Tibial artery (tissue), 4 donors: ENCODE data around the gene FARS2.

Source experiments
- DNase-seq, 2 donors: peaks; one replicate each; pipeline ENCODE4 v3.0.0-alpha.2; 2019
- H3K27ac ChIP-seq, 2 donors: fragments of 200-600 bp; sonication (generic) in 1 of 2; 1 replicate in 1 of 2; 2 replicates in 1 of 2; pipeline ENCODE4 v1.5.1; 2018 to 2019; ENCODE audit warnings: mild to moderate bottlenecking in 1 of 2
- H3K27me3 ChIP-seq, 2 donors: fragments of 200-600 bp; sonication (generic) in 1 of 2; one replicate each; pipeline versions ENCODE4 v1.5.1 to v1.6.0; 2016 to 2019
- H3K36me3 ChIP-seq, 3 donors: fragments of 200-600 bp; sonication (generic) in 2 of 3; one replicate each; pipeline ENCODE4 v1.5.1; 2016 to 2019; ENCODE audit warnings: mild to moderate bottlenecking in 2 of 3
- H3K4me1 ChIP-seq, 4 donors: fragments of 200-600 bp; sonication (generic) in 2 of 4; 1 replicate in 3 of 4; 2 replicates in 1 of 4; pipeline ENCODE4 v1.5.1; 2016 to 2019
- H3K4me3 ChIP-seq, 2 donors: fragments of 200-600 bp; sonication (generic) in 1 of 2; 1 replicate in 1 of 2; 2 replicates in 1 of 2; pipeline ENCODE4 v1.5.1; 2018 to 2019; ENCODE audit warnings: mild to moderate bottlenecking in 2 of 2
- H3K9me3 ChIP-seq, 3 donors: fragments of 200-600 bp; sonication (generic) in 1 of 3; one replicate each; pipeline ENCODE4 v1.5.1; 2016 to 2019
- intact Hi-C: fragments of 100-400 bp; cut with DNase I; formaldehyde crosslinking; loops from one replicate; pipeline ENCODE4 v1.15.0; 2023; ENCODE audit warnings: low total_unique reads
- TF ChIP-seq, protein P1 (sequence below), 2 experiments: fragments of 200-600 bp in 1 of 2; fragments of 450-650 bp in 1 of 2; IDR thresholded peaks; one replicate each; pipeline ENCODE4 v1.5.1; 2017 to 2019; ENCODE audit warnings: antibody characterized with exemption in 2 of 2, mild to moderate bottlenecking in 1 of 2, moderate library complexity in 1 of 2

Gene FARS2

GRCh38 chr6:5302220-5302946 lies 41.1 kb downstream of the FARS2 start:
- Histone ChIP-seq H3K4me3 (no peak overlapping the region), H3K27me3 (no peaks in the 10 kb centered on the region), H3K9me3 (no peaks in the 10 kb centered on the region), H3K36me3 (no peaks in the 10 kb centered on the region), H3K27ac (no peak overlapping the region), H3K4me1 (peaks cover 0 to 6% (median 0%) of the 10 kb centered on the region in 4 donors)
- DNase-seq, result no peak
- intact Hi-C loops, result no loop called here
- TF ChIP-seq, protein P1, sequence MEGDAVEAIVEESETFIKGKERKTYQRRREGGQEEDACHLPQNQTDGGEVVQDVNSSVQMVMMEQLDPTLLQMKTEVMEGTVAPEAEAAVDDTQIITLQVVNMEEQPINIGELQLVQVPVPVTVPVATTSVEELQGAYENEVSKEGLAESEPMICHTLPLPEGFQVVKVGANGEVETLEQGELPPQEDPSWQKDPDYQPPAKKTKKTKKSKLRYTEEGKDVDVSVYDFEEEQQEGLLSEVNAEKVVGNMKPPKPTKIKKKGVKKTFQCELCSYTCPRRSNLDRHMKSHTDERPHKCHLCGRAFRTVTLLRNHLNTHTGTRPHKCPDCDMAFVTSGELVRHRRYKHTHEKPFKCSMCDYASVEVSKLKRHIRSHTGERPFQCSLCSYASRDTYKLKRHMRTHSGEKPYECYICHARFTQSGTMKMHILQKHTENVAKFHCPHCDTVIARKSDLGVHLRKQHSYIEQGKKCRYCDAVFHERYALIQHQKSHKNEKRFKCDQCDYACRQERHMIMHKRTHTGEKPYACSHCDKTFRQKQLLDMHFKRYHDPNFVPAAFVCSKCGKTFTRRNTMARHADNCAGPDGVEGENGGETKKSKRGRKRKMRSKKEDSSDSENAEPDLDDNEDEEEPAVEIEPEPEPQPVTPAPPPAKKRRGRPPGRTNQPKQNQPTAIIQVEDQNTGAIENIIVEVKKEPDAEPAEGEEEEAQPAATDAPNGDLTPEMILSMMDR (IDR thresholded peaks at IDR 0.05), result no peak

- Histone ChIP-seq H3K4me3 (no peak overlapping the region), H3K4me1 (peaks cover 0 to 6% (median 0%) of the 10 kb centered on the region in 4 donors), H3K9me3 (no peaks in the 10 kb centered on the region), H3K27ac (no peak overlapping the region), H3K27me3 (no peaks in the 10 kb centered on the region), H3K36me3 (no peaks in the 10 kb centered on the region)
- no peak for DNase-seq
- TF ChIP-seq, protein P1 (IDR thresholded peaks at IDR 0.05), result no peak
- intact Hi-C loops, result no loop called here
These were observed 41.8 kb downstream of the FARS2 start for GRCh38 chr6:5302995-5303622.

DNA sequence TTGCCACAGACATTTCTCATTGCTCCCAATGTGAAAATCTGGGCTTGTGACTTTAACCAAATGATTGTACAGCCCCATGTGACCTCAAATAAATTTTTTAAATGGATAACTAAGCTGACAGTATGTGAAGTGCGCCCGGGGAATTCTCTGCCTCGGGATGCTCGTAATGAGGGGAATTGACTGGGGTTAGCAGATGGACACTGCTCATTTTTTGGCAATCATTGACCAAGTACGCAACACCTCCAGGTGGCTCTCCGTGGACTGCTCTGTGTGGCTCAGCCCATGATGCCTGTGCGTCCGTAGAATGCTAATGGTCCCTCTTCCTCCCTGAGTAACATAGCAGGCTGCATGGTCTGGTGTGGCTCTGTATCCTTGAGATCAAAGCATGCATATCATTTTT lies 42.4 kb downstream of the FARS2 start:
- TF ChIP-seq, protein P1 (IDR thresholded peaks at IDR 0.05), result no peak
- Histone ChIP-seq H3K9me3 (no peaks in the 10 kb centered on the region), H3K4me1 (peaks cover 0 to 6% (median 0%) of the 10 kb centered on the region in 4 donors), H3K4me3 (no peak overlapping the region), H3K27me3 (no peaks in the 10 kb centered on the region), H3K27ac (no peak overlapping the region), H3K36me3 (no peaks in the 10 kb centered on the region)
- DNase-seq, result no peak
- intact Hi-C loops, result no loop called here

- Histone ChIP-seq H3K9me3 (no peaks in the 10 kb centered on the region), H3K4me1 (peaks cover 0 to 6% (median 0%) of the 10 kb centered on the region in 4 donors), H3K27me3 (no peaks in the 10 kb centered on the region), H3K36me3 (no peaks in the 10 kb centered on the region), H3K4me3 (no peak overlapping the region), H3K27ac (no peak overlapping the region)
- intact Hi-C loops, result no loop called here
- DNase-seq, result no peak
- TF ChIP-seq, protein P1 (IDR thresholded peaks at IDR 0.05), result no peak
These were observed 44.8 kb downstream of the FARS2 start for GRCh38 chr6:5305968-5306626.

GRCh38 chr6:5307058-5307457 lies 45.7 kb downstream of the FARS2 start:
- no peaks in the 10 kb centered on the region for H3K27me3 ChIP-seq
- no peaks in the 10 kb centered on the region for H3K9me3 ChIP-seq
- TF ChIP-seq, protein P1 (IDR thresholded peaks at IDR 0.05), result no peak
- no peak overlapping the region for H3K4me3 ChIP-seq
- H3K36me3 ChIP-seq, result no peaks in the 10 kb centered on the region
- intact Hi-C loops, result no loop called here
- no peak overlapping the region for H3K27ac ChIP-seq
- DNase-seq, result no peak
- peaks cover 0 to 6% (median 0%) of the 10 kb centered on the region in 4 donors for H3K4me1 ChIP-seq
